HG02571 (cell line): ENCODE results near the gene MAGI2.

Source experiments
- ATAC-seq: cut with Tn5 transposase; IDR thresholded peaks from one replicate; pipeline ENCODE4 v1.9.1; 2021; ENCODE audit warnings: mild to moderate bottlenecking, moderate library complexity; ENCODE audit not compliant: unreplicated experiment

MAGI2 gene

GRCh38 chr7:77985974-77986339 lies 1467.5 kb downstream of the MAGI2 start:
- ATAC-seq: no peak

- ATAC-seq: no peak
These were observed 1468.1 kb downstream of the MAGI2 start for GRCh38 chr7:77985232-77985973.

- no peak for ATAC-seq
These were observed 1469.5 kb downstream of the MAGI2 start for GRCh38 chr7:77983973-77984372.

- no peak for ATAC-seq
These were observed 1470.4 kb downstream of the MAGI2 start for GRCh38 chr7:77982926-77983550.

GRCh38 chr7:77980087-77980713 lies 1473.3 kb downstream of the MAGI2 start:
- ATAC-seq: no peak

GRCh38 chr7:77979219-77979618 lies 1474.2 kb downstream of the MAGI2 start:
- no peak for ATAC-seq

- ATAC-seq: no peak
These were observed 1477.6 kb downstream of the MAGI2 start for GRCh38 chr7:77975672-77976480.

- no peak for ATAC-seq
These were observed 1481.7 kb downstream of the MAGI2 start for GRCh38 chr7:77971726-77972125.

GRCh38 chr7:77967429-77967828 lies 1486.0 kb downstream of the MAGI2 start:
- ATAC-seq: no peak
